Esophagus (tissue), 2 donors: ENCODE results near the gene KRTAP12-1. TPM values are rescaled to one million over a fixed set of nuclear protein-coding genes. Genes with fewer than 3 reads are reported as not detected.
"Not testable (repeated sequence)": the region's sequence is repeated elsewhere in the genome, so short reads cannot be mapped to it uniquely, and the experiment has no call there.

Source experiments
- H3K27ac ChIP-seq, 2 donors: one replicate each; pipeline ENCODE4 v1.5.1; 2013; ENCODE audit warnings: low read depth in 2 of 2, mild to moderate bottlenecking in 2 of 2, inconsistent platforms in 1 of 2, low read length in 1 of 2, moderate library complexity in 1 of 2
- H3K27me3 ChIP-seq, 2 donors: one replicate each; pipeline ENCODE4 v1.6.1; 2013; ENCODE audit warnings: low read length in 2 of 2, control low read depth in 1 of 2, mild to moderate bottlenecking in 1 of 2; ENCODE audit not compliant: insufficient read depth in 2 of 2, control insufficient read depth in 1 of 2
- H3K36me3 ChIP-seq, 2 donors: one replicate each; pipeline ENCODE4 v1.6.1; 2013; ENCODE audit warnings: low read length in 1 of 2; ENCODE audit not compliant: control insufficient read depth in 2 of 2, insufficient read depth in 2 of 2
- H3K4me1 ChIP-seq, 2 donors: one replicate each; pipeline ENCODE4 v1.6.1; 2013; ENCODE audit warnings: low read length in 1 of 2; ENCODE audit not compliant: control insufficient read depth in 2 of 2, insufficient read depth in 2 of 2
- H3K4me3 ChIP-seq, 2 donors: one replicate each; pipeline ENCODE4 v1.5.1; 2013; ENCODE audit warnings: low read length in 2 of 2, mild to moderate bottlenecking in 2 of 2, low read depth in 1 of 2, moderate library complexity in 1 of 2
- H3K9me3 ChIP-seq, 2 donors: one replicate each; pipeline ENCODE4 v1.6.1; 2013; ENCODE audit warnings: mild to moderate bottlenecking in 2 of 2, low read depth in 1 of 2, low read length in 1 of 2, moderate library complexity in 1 of 2; ENCODE audit not compliant: control insufficient read depth in 2 of 2, insufficient read depth in 1 of 2
- WGBS, 2 donors: extraction: QIAGEN DNeasy Blood & Tissue Kit; methylation state at CpG; one replicate each; pipeline ENCODE4 v1.1.7; 2013; 5-methylcytosine and 5-hydroxymethylcytosine counted together
- polyA plus RNA-seq, 2 donors: library from polyadenylated mRNA; stranded (reverse); fragments of 200-250 nt; gene quantifications; one replicate each; pipeline ENCODE4 v1.2.3, GENCODE V29; 2013
- donor health status: healthy with polysubstance abuse.
- donor health status: Bipolar disorder and iron deficiency.

The KRTAP12-1 gene
- polyA plus RNA-seq, 2 donors, result not detected

- Histone ChIP-seq H3K9me3 (no peaks in the 10 kb centered on the region), H3K36me3 (no peaks in the 10 kb centered on the region), H3K27me3 (no peaks in the 10 kb centered on the region), H3K4me3 (no peak overlapping the region), H3K27ac (no peak overlapping the region), H3K4me1 (no peaks in the 10 kb centered on the region)
- 82% methylated on average over 15 of the region's 15 CpGs for WGBS, 2 donors
Observed at GRCh38 chr21:44682580-44683151, 703 bp upstream of the KRTAP12-1 start.

GRCh38 chr21:44681152-44681551 is 811 bp downstream of the KRTAP12-1 start:
- no peaks in the 10 kb centered on the region for H3K4me1 ChIP-seq
- H3K9me3 ChIP-seq, result no peaks in the 10 kb centered on the region
- no peaks in the 10 kb centered on the region for H3K27me3 ChIP-seq
- no peak overlapping the region for H3K27ac ChIP-seq
- 68 to 81% methylated on average over 11 of the region's 11 CpGs for WGBS, 2 donors
- H3K36me3 ChIP-seq, result no peaks in the 10 kb centered on the region
- H3K4me3 ChIP-seq, result no peak overlapping the region

GRCh38 chr21:44677881-44678280 is 4.1 kb downstream of the KRTAP12-1 start:
- 92 to 94% methylated on average over 13 of the region's 13 CpGs for WGBS, 2 donors
- Histone ChIP-seq H3K4me1 (no peaks in the 10 kb centered on the region), H3K27me3 (no peaks in the 10 kb centered on the region), H3K4me3 (no peak overlapping the region), H3K36me3 (no peaks in the 10 kb centered on the region), H3K27ac (no peak overlapping the region), H3K9me3 (no peaks in the 10 kb centered on the region)

- Histone ChIP-seq H3K9me3 (peaks cover 2 to 6% of the 10 kb centered on the region in 2 donors), H3K4me1 (no peaks in the 10 kb centered on the region), H3K27ac (no peak overlapping the region), H3K4me3 (no peak overlapping the region), H3K27me3 (no peaks in the 10 kb centered on the region), H3K36me3 (no peaks in the 10 kb centered on the region)
- 88 to 96% methylated on average over 1 of the region's 1 CpG for WGBS, 2 donors
Observed at GRCh38 chr21:44671911-44672310, 10.1 kb downstream of the KRTAP12-1 start.

- 69 to 84% methylated on average over 3 of the region's 3 CpGs for WGBS, 2 donors
- no peaks in the 10 kb centered on the region for H3K4me1 ChIP-seq
- no peaks in the 10 kb centered on the region for H3K27me3 ChIP-seq
- no peak overlapping the region for H3K27ac ChIP-seq
- no peak overlapping the region for H3K4me3 ChIP-seq
- H3K36me3 ChIP-seq, result no peaks in the 10 kb centered on the region
- peaks cover 2 to 6% of the 10 kb centered on the region in 2 donors for H3K9me3 ChIP-seq
Observed at GRCh38 chr21:44670642-44671432, 11.1 kb downstream of the KRTAP12-1 start.

GRCh38 chr21:44667612-44668011 is 14.4 kb downstream of the KRTAP12-1 start:
- H3K4me1 ChIP-seq, result no peaks in the 10 kb centered on the region
- no peaks in the 10 kb centered on the region for H3K36me3 ChIP-seq
- no peak overlapping the region for H3K27ac ChIP-seq
- H3K27me3 ChIP-seq, result no peaks in the 10 kb centered on the region
- H3K4me3 ChIP-seq, result no peak overlapping the region
- H3K9me3 ChIP-seq, result peaks cover 2 to 6% of the 10 kb centered on the region in 2 donors
- WGBS, 2 donors, result 57 to 72% methylated on average over 1 of the region's 1 CpG

GRCh38 chr21:44666401-44667320 is 15.3 kb downstream of the KRTAP12-1 start, which contains the start of gene KRTAP12-2:
KRTAP12-2 (minus strand) TSS chr21:44666927; CDS start chr21:44666886, 41 bp downstream.
- WGBS, 2 donors, result 44 to 46% methylated on average over 19 of the region's 19 CpGs
- H3K4me1 ChIP-seq, result no peaks in the 10 kb centered on the region
- peaks cover 2 to 6% of the 10 kb centered on the region in 2 donors for H3K9me3 ChIP-seq
- H3K27ac ChIP-seq, result no peak within 1 kb of the TSS
- H3K4me3 ChIP-seq, result no peak within 1 kb of the TSS
- no peaks in the 10 kb centered on the region for H3K27me3 ChIP-seq
- no peaks in the 10 kb centered on the region for H3K36me3 ChIP-seq

GRCh38 chr21:44664691-44665090 is 17.3 kb downstream of the KRTAP12-1 start:
- Histone ChIP-seq H3K9me3 (no peaks in the 10 kb centered on the region), H3K27ac (no peak overlapping the region), H3K36me3 (no peaks in the 10 kb centered on the region), H3K4me1 (no peaks in the 10 kb centered on the region), H3K27me3 (no peaks in the 10 kb centered on the region), H3K4me3 (no peak overlapping the region)
- whole genome bisulfite sequencing, 2 donors, result 80 to 90% methylated on average over 5 of the region's 5 CpGs

- not testable (repeated sequence) for H3K9me3 ChIP-seq, H3K27ac ChIP-seq, H3K27me3 ChIP-seq, H3K4me3 ChIP-seq, H3K4me1 ChIP-seq, H3K36me3 ChIP-seq
- 53 to 72% methylated on average over 6 to 7 of the region's 7 CpGs for WGBS, 2 donors
Observed at GRCh38 chr21:44661567-44661966, 20.4 kb downstream of the KRTAP12-1 start.
